Neural progenitor cell (in vitro differentiated cells): ENCODE data around the gene SGCD. TPM values are rescaled to one million over a fixed set of nuclear protein-coding genes. Genes with fewer than 3 reads are reported as not detected.

Experiments used
- DNase-seq: peaks from one replicate; pipeline ENCODE4 v3.0.0-alpha.2; 2016; ENCODE audit warnings: low spot score
- H2AFZ ChIP-seq: fragments of 200-600 bp; sonication (generic); replicated peaks from 2 replicates; pipeline ENCODE4 v1.6.1; 2016; ENCODE audit warnings: antibody characterized with exemption
- H3F3A ChIP-seq: fragments of 200-600 bp; sonication (generic); 2 replicates; pipeline ENCODE4 v1.6.1; 2016; ENCODE audit warnings: antibody characterized with exemption, low read depth
- H3K27ac ChIP-seq: fragments of 200-600 bp; sonication (generic); 2 replicates; pipeline ENCODE4 v1.5.1; 2016; ENCODE audit warnings: mild to moderate bottlenecking
- H3K27me3 ChIP-seq: fragments of 200-600 bp; sonication (generic); 2 replicates; pipeline ENCODE4 v1.6.1; 2016; ENCODE audit warnings: mild to moderate bottlenecking, moderate library complexity
- H3K36me3 ChIP-seq: fragments of 200-600 bp; sonication (generic); 2 replicates; pipeline ENCODE4 v1.5.1; 2016
- H3K4me1 ChIP-seq: fragments of 200-600 bp; sonication (generic); 2 replicates; pipeline ENCODE4 v1.6.1; 2016; ENCODE audit warnings: mixed run types
- H3K4me2 ChIP-seq: fragments of 200-600 bp; sonication (generic); 2 replicates; pipeline ENCODE4 v1.6.1; 2016
- H3K4me3 ChIP-seq: fragments of 200-600 bp; sonication (generic); 2 replicates; pipeline ENCODE4 v1.5.1; 2016
- H3K79me2 ChIP-seq: fragments of 200-600 bp; sonication (generic); 2 replicates; pipeline ENCODE4 v1.6.1; 2016; ENCODE audit warnings: low read depth
- H3K9ac ChIP-seq: fragments of 200-600 bp; sonication (generic); 2 replicates; pipeline ENCODE4 v1.6.1; 2016
- H3K9me3 ChIP-seq: fragments of 200-600 bp; sonication (generic); 2 replicates; pipeline ENCODE4 v1.5.1; 2016; ENCODE audit warnings: low read depth
- H4K20me1 ChIP-seq: fragments of 200-600 bp; sonication (generic); 2 replicates; pipeline ENCODE4 v1.6.1; 2016; ENCODE audit warnings: low read depth
- H3K27ac Mint-ChIP-seq: 3 replicates; pipeline ENCODE4 v1.8.0; 2021; ENCODE audit warnings: mixed read lengths
- H3K27me3 Mint-ChIP-seq: 2 replicates; pipeline ENCODE4 v1.8.0; 2022; ENCODE audit warnings: low read depth, mild to moderate bottlenecking, inconsistent platforms, moderate library complexity, mixed read lengths; ENCODE audit not compliant: insufficient read depth
- H3K36me3 Mint-ChIP-seq: 3 replicates; pipeline ENCODE4 v1.8.0; 2021; ENCODE audit warnings: mixed read lengths
- H3K4me1 Mint-ChIP-seq: 3 replicates; pipeline ENCODE4 v1.8.0; 2021; ENCODE audit warnings: mixed read lengths
- H3K4me3 Mint-ChIP-seq: 3 replicates; pipeline ENCODE4 v1.8.0; 2021; ENCODE audit warnings: mild to moderate bottlenecking, moderate library complexity, mixed read lengths
- H3K9me3 Mint-ChIP-seq: 3 replicates; pipeline ENCODE4 v1.8.0; 2020; ENCODE audit warnings: mixed read lengths
- CTCF ChIP-seq: fragments of 200-600 bp; sonication (generic); IDR thresholded peaks from 2 replicates; pipeline ENCODE4 v1.5.1; 2017; ENCODE audit warnings: antibody characterized with exemption, mild to moderate bottlenecking
- EZH2 ChIP-seq: fragments of 200-600 bp; sonication (generic); IDR thresholded peaks from 2 replicates; pipeline ENCODE4 v1.6.1; 2017; ENCODE audit warnings: antibody characterized with exemption, mild to moderate bottlenecking, moderate library complexity
- EZH2phosphoT487 ChIP-seq: fragments of 200-600 bp; sonication (generic); IDR thresholded peaks from 2 replicates; pipeline ENCODE4 v1.6.1; 2017; ENCODE audit warnings: antibody characterized with exemption
- total RNA-seq: library from RNA; depleted of rRNA; stranded (reverse); fragments of >200 nt; gene quantifications from 2 replicates; pipeline ENCODE4 v1.2.3, GENCODE V29; 2015; ENCODE audit warnings: low replicate concordance

The SGCD gene
- total RNA-seq, 1 donor from 2014 or later = not detected

DNA sequence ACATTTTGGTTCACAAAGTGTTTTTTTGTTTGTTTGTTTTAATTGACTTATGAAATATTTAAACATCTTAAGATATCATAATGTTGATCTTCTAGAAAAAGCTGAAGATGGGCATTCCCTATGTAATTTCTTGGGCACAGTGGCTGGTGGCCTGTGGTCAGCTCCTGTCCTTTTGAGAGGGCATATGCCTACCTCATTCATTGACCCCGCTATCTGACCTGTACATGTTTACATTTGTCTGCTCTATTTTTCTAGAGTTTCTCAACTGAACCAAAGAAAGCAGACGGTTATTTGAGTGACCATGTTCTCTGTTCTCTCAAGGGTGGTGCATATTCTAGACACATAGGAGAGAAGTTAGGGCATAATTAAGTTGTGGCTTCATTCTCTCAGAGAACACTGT, 5.3 kb downstream of the SGCD start:
- H3F3A ChIP-seq = no peaks in the 10 kb centered on the region
- H2AFZ ChIP-seq = no peak overlapping the region
- Mint-ChIP-seq H3K4me1 (peaks cover 37% of the 10 kb centered on the region), H3K4me3 (no peak overlapping the region), H3K36me3 (no peaks in the 10 kb centered on the region), H3K27me3 (no peaks in the 10 kb centered on the region), H3K9me3 (peaks cover 2% of the 10 kb centered on the region), H3K27ac (no peak overlapping the region)
- H3K4me2 ChIP-seq = no peak overlapping the region
- no peak for DNase-seq
- H3K9ac ChIP-seq = no peak overlapping the region
- H3K4me3 ChIP-seq = no peak overlapping the region
- no peaks in the 10 kb centered on the region for H3K27me3 ChIP-seq
- no peaks in the 10 kb centered on the region for H4K20me1 ChIP-seq
- H3K27ac ChIP-seq = no peak overlapping the region
- TF ChIP-seq EZH2phosphoT487 = no peak
- no peak for TF ChIP-seq EZH2
- TF ChIP-seq CTCF = no peak
- no peaks in the 10 kb centered on the region for H3K36me3 ChIP-seq
- no peaks in the 10 kb centered on the region for H3K9me3 ChIP-seq
- no peaks in the 10 kb centered on the region for H3K79me2 ChIP-seq
- H3K4me1 ChIP-seq = peaks cover 8% of the 10 kb centered on the region

DNA sequence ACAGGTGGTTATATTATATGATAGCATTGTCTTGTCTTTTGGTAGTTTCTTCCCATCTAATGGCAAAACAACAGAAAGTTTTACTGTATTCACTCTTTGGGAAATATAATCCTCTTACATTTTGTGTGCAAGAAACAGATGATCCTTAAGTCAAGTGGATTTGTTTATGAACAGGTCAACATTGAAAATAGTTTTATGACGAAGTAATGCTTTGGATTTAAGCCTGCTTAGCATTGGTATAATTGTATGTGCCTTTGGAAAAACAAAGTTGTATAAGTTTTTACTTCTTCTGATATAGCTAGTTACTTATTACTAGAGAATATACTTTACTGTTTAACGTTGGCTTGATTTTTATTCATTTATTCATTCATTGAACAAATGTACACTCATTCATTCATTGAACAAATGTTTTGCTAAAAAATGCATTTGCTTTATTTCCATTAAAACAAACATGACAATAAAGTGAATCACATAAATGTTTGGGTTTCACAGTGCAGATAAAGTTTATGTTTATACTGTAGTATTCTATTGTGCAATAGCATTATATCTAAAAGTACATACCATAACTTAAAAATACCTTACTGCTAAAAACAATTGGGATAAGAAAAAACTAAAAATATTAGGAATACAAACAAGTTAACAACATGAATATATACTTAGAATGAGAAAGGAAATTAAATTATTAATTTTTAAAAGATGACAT, 12.3 kb downstream of the SGCD start:
- Histone ChIP-seq H2AFZ (no peak overlapping the region), H3F3A (no peaks in the 10 kb centered on the region), H3K4me2 (no peak overlapping the region), H3K27ac (no peak overlapping the region), H4K20me1 (no peaks in the 10 kb centered on the region), H3K36me3 (no peaks in the 10 kb centered on the region), H3K4me3 (no peak overlapping the region), H3K79me2 (no peaks in the 10 kb centered on the region), H3K9me3 (no peaks in the 10 kb centered on the region), H3K4me1 (no peaks in the 10 kb centered on the region), H3K9ac (no peak overlapping the region), H3K27me3 (no peaks in the 10 kb centered on the region)
- Mint-ChIP-seq H3K4me1 (no peaks in the 10 kb centered on the region), H3K4me3 (no peak overlapping the region), H3K36me3 (no peaks in the 10 kb centered on the region), H3K27me3 (no peaks in the 10 kb centered on the region), H3K9me3 (no peaks in the 10 kb centered on the region), H3K27ac (no peak overlapping the region)
- TF ChIP-seq EZH2phosphoT487 = no peak
- TF ChIP-seq EZH2 = no peak
- DNase-seq = no peak

DNA sequence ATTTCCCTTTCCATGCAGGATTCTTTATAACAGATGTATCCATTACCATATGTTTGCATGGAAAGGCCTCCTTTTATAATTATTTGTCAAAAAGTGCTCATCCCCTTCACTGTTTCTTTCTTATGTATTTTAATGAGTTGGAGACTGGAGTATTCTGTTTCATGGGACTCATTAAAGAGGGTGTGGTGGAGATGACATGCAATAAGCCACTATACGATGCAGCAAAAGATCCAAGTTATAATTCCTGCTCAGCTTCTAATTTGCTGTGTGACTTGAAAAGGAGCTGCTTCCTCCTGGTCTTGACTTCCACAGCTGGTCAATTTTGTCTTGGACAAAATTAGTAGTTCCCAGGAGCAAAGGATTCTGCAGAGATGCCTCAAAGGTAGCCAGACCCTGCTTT, 13.9 kb downstream of the SGCD start:
- no peaks in the 10 kb centered on the region for H3K9me3 ChIP-seq
- Mint-ChIP-seq H3K27ac (no peak overlapping the region), H3K36me3 (no peaks in the 10 kb centered on the region), H3K27me3 (no peaks in the 10 kb centered on the region), H3K4me1 (no peaks in the 10 kb centered on the region), H3K9me3 (no peaks in the 10 kb centered on the region), H3K4me3 (no peak overlapping the region)
- H3K4me1 ChIP-seq = no peaks in the 10 kb centered on the region
- no peak for DNase-seq
- no peak overlapping the region for H3K9ac ChIP-seq
- H3F3A ChIP-seq = no peaks in the 10 kb centered on the region
- no peak for TF ChIP-seq CTCF
- TF ChIP-seq EZH2 = no peak
- TF ChIP-seq EZH2phosphoT487 = no peak
- no peaks in the 10 kb centered on the region for H3K79me2 ChIP-seq
- no peak overlapping the region for H3K4me3 ChIP-seq
- no peak overlapping the region for H3K27ac ChIP-seq
- H3K27me3 ChIP-seq = no peaks in the 10 kb centered on the region
- no peaks in the 10 kb centered on the region for H3K36me3 ChIP-seq
- H2AFZ ChIP-seq = no peak overlapping the region
- H4K20me1 ChIP-seq = no peaks in the 10 kb centered on the region
- no peak overlapping the region for H3K4me2 ChIP-seq

DNA sequence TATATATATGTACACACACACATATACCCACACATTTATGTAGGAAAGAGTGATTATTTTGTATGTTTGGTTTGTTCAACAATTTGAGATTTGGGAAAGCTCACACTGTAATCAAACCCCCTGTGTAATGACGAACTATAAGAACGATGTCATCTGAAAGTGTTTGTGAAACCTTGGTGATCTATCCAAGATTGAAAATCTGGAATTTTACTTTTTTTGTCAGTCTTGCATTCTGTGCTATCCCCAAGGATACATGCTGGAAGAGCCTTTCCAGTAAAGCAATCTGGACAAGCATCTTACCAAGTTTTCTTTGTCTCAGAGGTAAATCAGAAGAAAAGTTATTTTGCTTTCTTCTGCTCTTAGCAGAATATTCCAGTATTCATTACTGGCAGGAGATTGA, 23.3 kb downstream of the SGCD start:
- no peak overlapping the region for H3K27ac Mint-ChIP-seq
- Histone ChIP-seq H3K4me1 (no peaks in the 10 kb centered on the region), H3F3A (no peaks in the 10 kb centered on the region), H3K9ac (no peak overlapping the region), H2AFZ (no peak overlapping the region), H4K20me1 (no peaks in the 10 kb centered on the region), H3K4me3 (no peak overlapping the region), H3K27ac (no peak overlapping the region), H3K4me2 (no peak overlapping the region), H3K27me3 (no peaks in the 10 kb centered on the region), H3K9me3 (no peaks in the 10 kb centered on the region), H3K79me2 (no peaks in the 10 kb centered on the region), H3K36me3 (no peaks in the 10 kb centered on the region)
- no peak overlapping the region for H3K4me3 Mint-ChIP-seq
- H3K9me3 Mint-ChIP-seq = no peaks in the 10 kb centered on the region
- no peak for DNase-seq
- TF ChIP-seq EZH2 = no peak
- H3K27me3 Mint-ChIP-seq = no peaks in the 10 kb centered on the region
- H3K4me1 Mint-ChIP-seq = no peaks in the 10 kb centered on the region
- no peaks in the 10 kb centered on the region for H3K36me3 Mint-ChIP-seq
